ENCODE results near the gene SUN1.
"Not testable (repeated sequence)": the region's sequence is repeated elsewhere in the genome, so short reads cannot be mapped to it uniquely, and the experiment has no call there.

Gene SUN1

GRCh38 chr7:832167-832967 lies at the start of gene SUN1:
TSS of gene SUN1 (plus strand) at chr7:832476. CDS start at chr7:832525, 49 bp downstream.
- DNase-seq (ENCODE audit: extremely low spot score, insufficient read length, low read depth) (no peak), FAIRE-seq (no peak)

- no peak for FAIRE-seq
Observed at GRCh38 chr7:782718-783449, 49.4 kb upstream of the SUN1 start.

GRCh38 chr7:783556-784490 lies 48.5 kb upstream of the SUN1 start:
- FAIRE-seq (no peak), DNase-seq (ENCODE audit: extremely low spot score, insufficient read length, low read depth) (no peak)

More at GRCh38 chr7:782718-783449, 49.4 kb upstream of the SUN1 start:
- DNase-seq (ENCODE audit: extremely low spot score, insufficient read length, low read depth), result no peak

GRCh38 chr7:784971-785370 lies 47.3 kb upstream of the SUN1 start:
- FAIRE-seq, result no peak
- DNase-seq (ENCODE audit: extremely low spot score, insufficient read length, low read depth), result no peak

- no peak for DNase-seq (ENCODE audit: extremely low spot score, insufficient read length, low read depth)
- FAIRE-seq, result no peak
Observed at GRCh38 chr7:785416-785815, 46.9 kb upstream of the SUN1 start.

- FAIRE-seq (peak; percentile 76), DNase-seq (ENCODE audit: extremely low spot score, insufficient read length, low read depth) (peak; percentile 72)
Observed at GRCh38 chr7:786472-787255, 45.6 kb upstream of the SUN1 start.

- FAIRE-seq (no peak), DNase-seq (ENCODE audit: extremely low spot score, insufficient read length, low read depth) (no peak)
Observed at GRCh38 chr7:787332-788240, 44.7 kb upstream of the SUN1 start.

GRCh38 chr7:791519-791918 lies 40.8 kb upstream of the SUN1 start:
- DNase-seq (ENCODE audit: extremely low spot score, insufficient read length, low read depth), result no peak
- FAIRE-seq, result no peak

- DNase-seq (ENCODE audit: extremely low spot score, insufficient read length, low read depth), result no peak
- FAIRE-seq, result no peak
Observed at GRCh38 chr7:794207-794606, 38.1 kb upstream of the SUN1 start.

- DNase-seq (ENCODE audit: extremely low spot score, insufficient read length, low read depth) (no peak), FAIRE-seq (no peak)
Observed at GRCh38 chr7:794671-795329, 37.5 kb upstream of the SUN1 start.

- not testable (repeated sequence) for FAIRE-seq; DNase-seq (ENCODE audit: extremely low spot score, insufficient read length, low read depth)
Observed at GRCh38 chr7:796434-797169, 35.7 kb upstream of the SUN1 start.

- FAIRE-seq, result no peak
- no peak for DNase-seq (ENCODE audit: extremely low spot score, insufficient read length, low read depth)
Observed at GRCh38 chr7:798921-799470, 33.3 kb upstream of the SUN1 start.

- DNase-seq (ENCODE audit: extremely low spot score, insufficient read length, low read depth) (no peak), FAIRE-seq (no peak)
Observed at GRCh38 chr7:800692-801091, 31.6 kb upstream of the SUN1 start.

- DNase-seq (ENCODE audit: extremely low spot score, insufficient read length, low read depth); FAIRE-seq: not testable (repeated sequence)
Observed at GRCh38 chr7:801351-801750, 30.9 kb upstream of the SUN1 start.

GRCh38 chr7:801940-802381 lies 30.3 kb upstream of the SUN1 start:
- FAIRE-seq, result no peak

GRCh38 chr7:802500-803242 lies 29.6 kb upstream of the SUN1 start:
- no peak for DNase-seq (ENCODE audit: extremely low spot score, insufficient read length, low read depth)
- FAIRE-seq, result no peak

More at GRCh38 chr7:801940-802381, 30.3 kb upstream of the SUN1 start:
- DNase-seq (ENCODE audit: extremely low spot score, insufficient read length, low read depth), result no peak

All from GM18507 (cell line).